ENCODE data around the gene PHYKPL.
"Not testable (repeated sequence)": the region's sequence is repeated elsewhere in the genome, so short reads cannot be mapped to it uniquely, and the experiment has no call there.

PHYKPL gene

DNA sequence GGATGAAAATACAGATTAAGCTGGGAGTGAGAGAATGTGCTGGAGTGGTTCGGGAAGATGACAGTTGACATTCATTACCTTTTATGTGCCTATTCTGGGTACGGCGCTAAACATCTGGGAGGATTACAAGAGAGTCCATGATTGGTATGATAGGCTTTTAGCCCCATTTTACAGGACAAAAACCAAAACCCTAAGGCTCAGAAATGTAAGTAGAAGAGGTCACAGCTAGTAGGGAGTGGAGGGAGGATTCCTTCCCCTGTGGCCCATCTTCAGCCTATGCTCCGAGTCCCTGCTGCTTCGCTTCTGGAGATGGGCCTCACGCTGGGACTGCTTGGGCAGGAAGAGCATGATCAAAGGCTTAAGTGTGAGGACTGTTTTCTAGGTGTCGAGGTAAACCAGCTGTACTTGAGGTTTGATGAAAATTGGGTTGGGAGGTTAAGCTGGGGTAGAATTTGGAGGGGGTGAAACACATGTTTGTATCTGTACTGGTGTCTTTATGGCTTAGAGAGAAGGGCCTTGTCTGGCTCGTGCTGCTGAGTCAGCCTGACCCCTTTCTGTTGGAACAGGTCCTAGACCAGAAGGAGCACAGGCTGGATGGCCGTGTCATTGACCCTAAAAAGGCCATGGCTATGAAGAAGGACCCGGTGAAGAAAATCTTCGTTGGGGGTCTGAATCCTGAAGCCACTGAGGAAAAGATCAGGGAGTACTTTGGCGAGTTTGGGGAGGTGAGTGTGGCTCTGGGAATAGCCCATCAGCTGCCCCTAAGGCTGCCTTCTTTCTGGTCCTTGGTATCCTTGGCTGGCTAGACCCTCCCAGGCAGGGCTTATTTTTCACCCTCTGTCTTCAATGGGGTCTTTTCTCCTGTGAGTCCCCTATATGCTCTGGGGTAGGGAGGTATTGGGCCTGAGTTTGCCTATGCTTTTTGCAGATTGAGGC, 26.2 kb downstream of the PHYKPL start:
- no peak for DNase-seq

DNA sequence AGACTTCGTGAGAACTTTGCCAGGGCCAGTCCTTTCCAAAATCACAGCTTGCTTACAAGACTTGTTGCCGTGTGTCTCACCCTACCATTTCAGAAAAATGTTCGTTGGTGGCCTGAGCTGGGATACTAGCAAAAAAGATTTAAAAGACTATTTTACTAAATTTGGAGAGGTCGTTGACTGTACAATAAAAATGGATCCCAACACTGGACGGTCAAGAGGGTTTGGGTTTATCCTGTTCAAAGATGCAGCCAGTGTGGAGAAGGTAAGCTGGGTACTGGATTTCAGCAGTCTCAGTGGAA, 26.9 kb downstream of the PHYKPL start:
- DNase-seq = no peak

DNA sequence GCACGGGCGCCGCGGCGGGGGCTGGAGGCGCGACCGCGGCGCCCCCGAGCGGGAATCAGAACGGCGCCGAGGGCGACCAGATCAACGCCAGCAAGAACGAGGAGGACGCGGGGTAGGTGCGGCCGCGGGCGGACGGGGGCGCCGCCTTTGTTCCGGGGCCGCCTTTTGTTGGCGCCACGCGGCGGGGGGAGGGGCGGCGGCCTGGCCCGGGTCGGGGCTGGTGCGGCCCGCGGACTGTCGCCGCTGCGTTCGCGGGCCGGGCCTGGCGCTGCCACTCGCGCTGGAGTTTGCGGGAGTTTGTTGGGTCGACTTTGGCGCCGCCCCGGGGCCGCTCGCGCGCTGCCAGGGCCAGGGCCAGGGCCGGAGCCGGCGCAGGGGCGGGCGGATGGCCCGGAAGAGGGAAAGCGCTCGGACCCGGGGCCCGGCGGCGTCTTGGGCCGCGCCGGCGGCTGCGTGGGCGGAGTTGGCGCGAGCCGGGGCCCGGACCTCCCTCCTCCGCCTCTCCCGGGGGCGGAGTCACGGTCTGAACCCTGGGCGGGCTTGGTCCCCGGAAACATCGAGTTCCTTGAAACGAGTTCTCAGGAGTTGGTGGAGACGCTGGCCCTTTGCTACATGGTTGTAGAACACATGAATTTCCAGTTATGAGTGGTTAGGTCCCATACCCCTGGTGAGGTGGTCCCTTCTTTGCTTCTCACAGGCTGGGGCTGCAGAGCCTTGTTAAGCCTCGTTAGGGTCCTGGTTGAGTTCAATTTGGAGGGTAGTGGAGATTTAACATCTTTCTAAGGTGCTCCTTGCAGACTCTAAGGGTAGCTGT, 27.5 kb downstream of the PHYKPL start:
- DNase-seq = peak; percentile 37

DNA sequence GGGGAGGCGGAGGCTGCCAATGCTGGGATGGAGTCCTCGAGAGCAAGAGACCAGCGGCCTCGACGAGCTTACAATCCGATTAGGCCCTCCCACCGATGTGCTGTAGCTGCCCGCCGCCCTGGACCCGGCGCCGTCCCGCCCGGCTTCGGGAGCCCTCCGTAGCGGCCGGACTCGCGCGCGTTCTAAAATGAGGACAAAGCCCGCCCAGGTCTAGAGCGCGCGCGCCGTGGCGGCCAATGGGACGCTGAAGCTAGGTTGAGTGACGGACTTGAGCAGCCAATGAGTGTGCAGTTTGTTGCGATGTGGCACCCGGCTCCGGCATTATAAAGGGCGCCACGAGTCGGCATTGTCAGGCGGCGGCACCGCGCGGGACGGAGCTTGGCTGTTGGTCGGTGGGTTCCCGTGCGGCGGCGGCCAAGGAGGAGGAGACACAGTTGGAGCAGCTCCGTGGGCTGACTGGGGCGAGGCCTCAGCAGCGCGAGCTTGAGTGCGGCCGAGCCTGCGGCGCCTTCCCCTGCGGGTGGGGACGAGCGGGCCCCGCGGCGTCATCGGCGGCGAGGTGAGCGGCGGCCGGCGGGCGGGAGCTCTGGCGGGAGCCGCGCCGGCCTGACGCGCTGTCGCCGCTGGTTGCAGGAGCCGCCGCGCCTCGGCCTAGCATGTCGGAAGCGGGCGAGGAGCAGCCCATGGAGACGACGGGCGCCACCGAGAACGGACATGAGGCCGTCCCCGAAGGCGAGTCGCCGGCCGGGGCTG, 28.2 kb downstream of the PHYKPL start, which contains the start of gene HNRNPAB:
HNRNPAB (plus strand) TSS at position 352 of the 753 bp plus-strand sequence; CDS start at position 657, 305 bp downstream.
- peak; percentile 95 for DNase-seq

DNA sequence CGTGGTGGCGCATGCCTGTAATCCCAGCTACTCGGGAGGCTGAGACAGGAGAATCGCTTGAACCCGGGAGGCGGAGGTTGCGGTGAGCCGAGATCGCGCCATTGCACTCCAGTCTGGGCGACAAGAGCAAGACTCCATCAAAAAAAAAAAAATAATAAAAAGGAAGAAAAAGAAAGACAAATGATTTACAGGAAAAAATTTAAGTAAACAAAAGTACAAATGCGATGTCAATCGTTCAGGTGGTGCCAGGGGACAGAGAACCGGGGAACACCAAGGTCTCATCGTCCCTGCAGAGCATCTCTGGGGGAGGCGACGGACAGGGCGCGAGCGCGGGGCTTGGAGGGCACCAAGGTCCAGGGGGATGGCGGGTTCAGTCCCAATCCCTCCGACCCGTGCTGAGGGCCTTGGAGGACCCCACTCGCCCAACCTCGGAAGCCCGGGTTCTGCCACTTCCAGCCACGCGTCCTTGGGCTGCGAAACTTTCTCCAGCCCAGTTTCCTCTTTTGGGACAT, 28.9 kb downstream of the PHYKPL start:
- no peak for DNase-seq

DNA sequence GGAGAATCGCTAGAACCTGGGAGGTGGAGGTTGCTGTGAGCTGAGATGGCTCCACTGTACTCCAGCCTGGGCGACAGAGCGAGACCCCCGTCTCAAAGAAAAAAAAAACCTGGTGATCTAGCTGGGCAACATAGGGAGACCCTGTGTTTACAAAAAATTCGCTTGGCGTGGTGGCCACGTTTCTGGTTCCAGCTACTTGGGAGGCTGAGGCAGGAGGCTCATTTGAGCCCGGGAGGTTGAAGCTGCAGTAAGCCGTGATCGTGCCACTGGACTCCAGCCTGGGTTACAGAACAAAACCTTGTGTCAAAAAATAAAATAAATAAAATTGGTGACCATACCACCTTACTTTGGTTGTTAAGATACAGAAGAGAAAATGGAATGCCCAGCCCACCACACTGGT, 30.1 kb downstream of the PHYKPL start:
- DNase-seq = no peak

DNA sequence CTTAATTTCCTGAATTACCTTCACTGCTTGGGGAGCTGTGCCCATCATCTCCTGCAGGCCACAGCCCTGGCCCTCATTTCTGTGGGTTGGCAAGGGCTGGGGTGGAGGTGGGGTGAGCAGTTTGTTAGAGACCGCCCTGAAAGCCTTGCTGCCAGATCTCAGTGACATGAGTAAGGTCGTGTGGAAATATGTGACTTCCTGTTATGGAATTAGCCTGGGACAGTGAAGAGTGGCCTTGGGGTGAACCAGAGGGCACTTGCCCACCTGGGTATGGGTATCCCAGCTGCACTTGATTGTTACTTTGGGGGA, 30.7 kb downstream of the PHYKPL start:
- DNase-seq = no peak

DNA sequence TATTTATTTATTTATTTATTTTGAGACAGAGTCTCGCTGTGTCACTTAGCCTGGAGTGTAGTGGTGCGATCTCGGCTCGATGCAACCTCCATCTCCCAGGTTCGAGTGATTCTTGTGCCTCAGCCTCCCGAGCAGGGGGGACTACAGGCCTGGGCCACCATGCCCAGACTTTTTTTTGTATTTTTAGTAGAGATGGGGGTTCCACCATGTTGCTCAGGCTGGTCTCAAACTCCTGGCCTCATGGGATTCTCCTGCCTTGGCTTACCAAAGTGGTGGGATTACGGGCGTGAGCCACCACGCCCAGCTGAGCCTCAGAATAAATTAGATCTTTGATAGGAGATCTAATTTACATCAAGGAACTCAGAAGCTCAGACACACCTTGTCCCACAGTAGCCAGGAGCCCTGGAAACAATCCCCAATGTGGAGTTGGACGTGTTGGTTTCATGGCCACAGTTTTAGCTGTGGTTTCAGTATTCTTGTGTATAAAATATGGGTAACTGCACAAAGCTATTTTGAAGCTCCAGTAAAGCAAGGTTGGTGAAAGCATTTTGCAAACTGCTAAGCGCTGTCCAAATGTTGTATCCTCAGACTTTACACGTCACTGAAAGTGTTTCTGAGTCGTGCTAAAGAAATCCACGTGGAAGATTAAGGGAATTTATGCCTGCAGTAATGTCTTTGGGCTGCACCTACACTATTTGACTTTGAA, 31.2 kb downstream of the PHYKPL start:
- DNase-seq = no peak

DNA sequence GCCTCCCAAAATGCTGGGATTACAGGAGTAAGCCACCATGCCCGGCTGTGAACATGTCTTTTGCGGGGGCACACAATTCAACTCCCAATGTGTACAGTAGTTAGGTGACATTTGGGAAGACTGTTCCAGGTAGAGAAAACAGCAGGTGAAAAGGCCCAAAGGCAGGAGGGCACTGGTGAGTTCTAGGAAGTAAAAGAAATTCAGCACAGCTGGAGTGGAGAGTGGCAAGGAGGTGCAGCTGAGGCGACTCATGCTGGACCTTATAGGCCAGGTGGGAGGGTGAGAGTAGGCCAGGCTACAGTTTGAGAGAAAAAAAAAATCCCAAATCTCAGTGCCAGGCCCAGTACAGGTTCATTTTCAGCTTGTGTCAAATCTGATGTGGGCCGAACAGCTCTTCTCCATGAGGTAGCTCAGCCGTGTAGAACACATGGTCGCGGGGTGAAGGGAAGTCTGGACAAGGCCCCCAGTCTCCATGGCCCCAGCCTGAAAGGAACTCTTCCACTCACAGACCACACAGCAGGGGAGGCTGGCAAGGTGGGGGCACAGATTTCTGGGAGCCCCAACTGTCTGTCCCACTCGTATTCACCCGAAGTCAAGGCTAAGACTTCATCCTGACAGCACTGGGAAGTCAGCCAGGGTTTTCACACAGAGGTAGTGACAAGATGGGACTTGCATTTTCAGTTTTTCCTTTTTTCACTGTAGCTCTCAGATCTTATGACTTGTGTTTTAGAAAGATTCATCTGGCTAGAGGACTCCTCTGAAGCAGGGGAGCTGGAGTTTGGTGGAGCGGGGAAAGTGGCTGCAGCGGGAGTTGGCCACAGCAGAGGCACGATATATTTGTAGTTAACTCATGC, 32.8 kb downstream of the PHYKPL start:
- DNase-seq = no peak

DNA sequence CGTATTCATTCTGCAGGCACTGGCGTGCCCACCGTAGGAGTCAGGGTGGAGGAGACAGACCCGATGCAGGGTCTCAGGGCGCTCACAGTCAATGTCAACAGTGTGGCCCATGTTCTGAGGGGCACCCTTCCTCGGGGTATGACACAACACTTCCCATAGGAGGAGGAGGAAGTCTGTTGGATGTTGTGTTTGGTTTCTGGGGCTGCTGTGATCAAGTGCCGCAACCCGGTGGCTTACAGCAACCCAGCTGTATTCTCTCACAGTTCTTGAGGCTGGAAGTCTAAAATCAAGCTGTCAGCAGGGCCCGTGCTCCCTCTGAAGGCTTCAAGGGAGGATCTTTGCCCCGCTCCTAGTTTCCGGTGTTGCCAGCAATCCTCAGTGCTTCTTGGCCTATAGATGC, 33.9 kb downstream of the PHYKPL start:
- DNase-seq = no peak

DNA sequence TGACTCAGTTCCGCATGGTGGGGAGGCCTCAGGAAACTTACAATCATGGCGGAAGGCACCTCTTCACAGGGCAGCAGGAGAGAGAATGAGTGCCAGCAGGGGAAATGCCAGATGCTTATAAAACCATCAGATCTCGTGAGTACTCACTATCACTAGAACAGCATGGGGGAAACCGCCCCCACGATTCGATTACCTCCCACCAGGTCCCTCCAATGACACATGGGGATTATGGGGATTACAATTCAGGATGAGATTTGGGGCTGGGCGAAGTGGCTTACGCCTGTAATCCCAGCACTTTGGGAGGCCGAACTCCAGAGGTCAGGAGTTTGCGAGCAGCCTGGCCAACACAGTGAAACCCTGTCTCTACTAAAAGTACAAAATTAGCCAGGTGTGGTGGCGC, 34.5 kb downstream of the PHYKPL start:
- not testable (repeated sequence) for DNase-seq

DNA sequence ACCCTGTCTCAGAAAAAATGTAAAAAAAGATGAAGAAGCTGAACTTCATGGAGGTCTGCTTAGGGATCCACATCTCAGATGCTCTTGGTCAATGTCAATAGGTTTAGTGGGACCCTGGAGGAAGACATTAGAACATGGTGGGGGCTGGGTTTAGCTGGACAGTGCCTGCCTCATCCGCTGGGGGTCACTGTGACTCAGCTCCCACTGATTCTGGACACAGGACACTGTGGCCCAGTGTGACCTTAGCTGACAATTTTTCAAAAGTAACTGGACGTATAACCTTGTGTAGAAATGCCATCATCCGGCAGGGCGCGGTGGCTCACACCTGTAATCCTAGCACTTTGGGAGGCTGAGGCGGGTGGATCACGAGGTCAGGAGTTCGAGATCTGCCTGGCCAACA, 35.6 kb downstream of the PHYKPL start:
- no peak for DNase-seq

DNA sequence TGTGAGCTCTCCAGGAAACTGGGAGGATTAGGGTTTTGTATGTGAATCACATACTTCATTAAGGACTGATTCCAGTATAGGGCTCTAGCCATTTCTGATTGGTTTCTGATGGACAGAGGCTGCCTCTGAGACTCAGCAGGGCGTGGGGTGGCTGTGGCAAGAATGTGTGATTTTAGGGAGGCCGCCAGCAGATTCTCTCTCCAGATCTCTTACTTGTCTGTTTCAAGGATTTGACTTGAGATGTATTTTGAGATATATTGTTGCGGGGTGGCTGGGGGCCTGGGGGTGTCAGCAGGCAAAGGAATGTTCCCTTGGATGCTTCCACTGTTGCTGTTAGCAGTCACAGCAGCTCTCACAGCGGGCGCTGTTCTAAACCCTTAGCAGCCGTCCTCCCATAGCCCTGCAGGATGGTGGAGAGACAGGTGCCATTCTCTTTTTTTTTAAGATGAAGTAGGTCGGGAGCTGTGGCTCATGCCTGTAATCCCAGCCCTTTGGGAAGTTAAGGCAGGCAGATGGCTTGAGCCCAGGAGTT, 36.3 kb downstream of the PHYKPL start:
- DNase-seq = no peak

DNA sequence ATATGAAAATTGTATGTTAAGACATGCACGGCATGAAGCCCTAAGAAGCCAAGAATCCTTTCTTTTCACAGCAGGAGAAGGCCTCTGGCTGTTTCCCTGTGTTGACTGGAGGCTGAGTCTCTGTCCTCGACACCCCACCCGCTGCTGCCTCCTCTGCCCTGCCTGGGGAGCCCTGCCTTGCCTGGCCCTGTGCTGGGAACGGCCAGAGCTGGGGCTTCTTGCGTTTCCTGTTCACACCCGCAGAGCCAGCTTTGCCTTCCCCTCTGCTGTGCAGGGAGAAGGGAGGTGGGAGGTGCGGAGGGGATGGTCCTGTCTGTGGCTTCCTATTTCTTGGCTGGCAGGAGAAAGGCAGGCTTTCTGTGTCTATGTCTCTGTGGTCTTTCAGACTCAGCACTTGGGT, 38.6 kb downstream of the PHYKPL start:
- DNase-seq = no peak

DNA sequence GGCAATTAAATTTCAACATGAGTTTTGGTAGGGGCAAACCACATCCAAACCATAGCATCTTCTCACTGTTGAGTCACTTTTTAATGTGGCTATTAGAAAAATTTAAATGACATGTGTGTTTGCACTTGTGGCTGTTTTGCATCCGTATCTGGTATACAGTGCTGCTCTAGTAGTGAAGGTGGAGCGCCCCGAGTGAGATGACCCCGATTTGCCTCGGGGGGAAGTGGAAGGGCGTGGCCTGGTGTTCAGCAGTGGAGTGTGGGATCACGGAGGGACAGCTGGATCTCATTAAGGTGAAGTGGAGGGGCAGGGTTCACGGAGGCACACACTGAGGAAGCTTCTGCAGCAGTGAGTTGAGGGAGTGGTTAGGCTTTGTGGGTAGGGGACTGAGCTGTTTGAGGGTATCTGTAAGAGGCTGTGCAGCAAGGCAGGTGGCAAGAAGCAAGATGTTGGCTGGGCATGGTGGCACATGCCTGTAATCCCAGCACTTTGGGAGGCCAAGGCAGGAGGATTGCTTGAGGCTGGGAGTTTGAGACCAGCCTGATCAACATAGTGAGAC, 39.3 kb downstream of the PHYKPL start:
- no peak for DNase-seq

DNA sequence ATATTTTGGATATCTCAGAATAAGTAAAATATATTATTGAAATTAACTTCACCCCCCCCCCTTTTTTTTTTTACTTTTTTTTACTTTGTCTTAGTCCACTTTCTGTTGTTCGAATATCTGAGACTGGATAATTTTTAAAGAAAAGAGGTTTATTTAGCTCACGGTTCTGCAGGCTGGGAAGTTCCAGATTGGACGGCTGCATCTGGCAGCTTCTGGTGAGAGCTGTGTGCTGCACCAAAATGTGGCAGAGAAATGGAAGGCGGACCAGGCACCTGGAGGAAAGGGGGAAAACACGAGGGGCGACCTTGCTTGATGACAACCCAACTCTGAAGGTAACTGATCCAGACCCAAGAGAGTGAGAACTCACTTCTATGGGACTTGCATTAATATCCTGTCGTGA, 39.8 kb downstream of the PHYKPL start:
- DNase-seq = no peak

DNA sequence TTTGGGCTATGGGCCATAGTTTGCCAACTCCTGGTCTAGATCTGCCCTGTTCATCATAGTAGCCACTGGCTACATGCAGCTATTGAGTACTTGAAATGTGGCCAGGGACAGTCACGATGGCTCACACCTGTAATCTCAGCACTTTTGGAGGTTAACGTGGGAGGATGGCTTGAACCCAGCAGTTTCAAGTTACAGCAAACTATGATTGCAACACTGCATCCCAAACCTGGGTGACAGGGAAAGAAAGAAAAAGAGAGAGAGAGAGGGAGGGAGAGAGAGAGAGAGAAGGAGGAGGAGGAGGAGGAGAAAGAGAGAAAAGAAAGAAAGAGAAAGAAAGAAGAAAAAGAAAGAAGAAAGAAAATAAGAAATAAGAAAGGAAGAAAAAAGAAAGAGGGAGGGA, 40.4 kb downstream of the PHYKPL start:
- DNase-seq = no peak

DNA sequence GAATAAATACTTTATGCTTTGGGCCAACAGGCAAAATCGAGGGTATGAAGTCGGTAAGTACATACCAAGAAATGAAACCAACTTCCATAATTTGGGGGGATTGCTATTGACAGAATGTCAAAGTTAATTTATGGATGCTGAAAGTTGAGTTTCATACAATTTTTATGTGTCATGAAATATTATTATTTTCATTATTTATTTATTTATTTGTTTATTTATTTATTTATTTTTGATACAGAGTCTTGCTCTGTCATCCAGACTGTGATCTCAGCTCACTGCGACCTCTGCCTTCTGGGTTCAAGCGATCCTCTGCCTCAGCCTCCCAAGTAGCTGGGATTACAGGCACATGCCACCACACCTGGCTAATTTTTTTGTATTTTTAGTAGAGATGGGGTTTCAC, 40.9 kb downstream of the PHYKPL start:
- DNase-seq = no peak

DNA sequence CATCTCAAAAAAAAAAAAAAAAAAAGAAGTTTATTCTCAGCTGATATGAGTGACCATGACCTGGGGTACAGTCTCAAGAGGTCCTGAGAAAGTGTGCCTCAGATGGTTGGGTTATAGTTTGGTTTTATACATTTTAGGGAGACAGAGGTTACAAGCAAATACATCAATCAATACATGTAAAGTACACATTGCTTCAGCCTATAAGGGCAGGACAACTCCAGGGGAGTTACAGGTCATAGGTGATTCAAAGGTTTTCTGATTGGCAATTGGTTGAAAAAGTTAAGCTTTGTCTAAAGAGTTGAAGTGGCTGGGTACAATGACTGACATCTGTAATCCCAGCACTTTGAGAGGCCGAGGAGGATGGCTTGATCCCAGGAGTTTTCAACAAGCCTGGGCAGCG, 43.2 kb downstream of the PHYKPL start:
- no peak for DNase-seq

DNA sequence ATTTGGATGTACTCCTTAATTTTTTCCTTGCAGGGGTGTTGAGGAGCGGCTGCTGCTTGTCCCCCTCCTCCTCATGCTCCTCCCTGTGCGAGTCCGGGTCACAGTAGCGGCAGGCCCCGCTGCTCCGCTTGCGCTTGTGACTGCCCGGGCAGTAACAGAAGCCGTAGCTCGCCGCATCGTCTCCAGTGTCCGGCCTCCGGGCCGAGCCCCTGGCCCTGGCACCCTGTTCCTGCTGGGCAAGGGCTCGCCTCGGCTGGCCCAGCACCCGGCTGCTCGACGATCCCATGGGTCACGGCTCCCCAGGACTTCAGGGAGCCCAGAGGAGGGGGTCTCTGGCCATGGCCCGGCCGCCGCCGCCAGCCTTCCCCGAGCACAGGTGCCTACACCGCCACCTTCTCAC, 45.6 kb downstream of the PHYKPL start, which contains the start of gene GMCL2:
GMCL2 (minus strand) TSS at position 358 of the 400 bp plus-strand sequence; CDS start at position 286, 72 bp downstream.
- no peak for DNase-seq

DNA sequence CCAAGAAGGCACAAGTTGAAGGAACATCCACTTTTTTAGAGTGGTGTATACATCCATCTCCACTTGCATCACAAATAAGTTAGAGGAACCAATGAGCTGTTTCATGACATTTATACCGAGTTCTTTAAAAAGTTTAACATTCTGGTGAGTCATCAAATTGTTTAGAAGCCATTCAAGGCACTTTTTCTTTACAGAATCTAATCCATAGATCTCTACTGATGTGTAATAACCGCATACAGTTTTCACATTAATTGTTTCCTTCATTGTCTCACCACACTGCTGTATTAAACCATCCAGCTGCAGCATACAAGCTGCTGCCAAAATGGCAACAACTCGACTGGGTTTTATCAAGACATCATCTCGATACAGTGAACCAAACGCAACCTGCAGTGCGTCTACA, 46.2 kb downstream of the PHYKPL start:
- DNase-seq = no peak
